ENCODE results near the gene MPPE1.

The MPPE1 gene

DNA sequence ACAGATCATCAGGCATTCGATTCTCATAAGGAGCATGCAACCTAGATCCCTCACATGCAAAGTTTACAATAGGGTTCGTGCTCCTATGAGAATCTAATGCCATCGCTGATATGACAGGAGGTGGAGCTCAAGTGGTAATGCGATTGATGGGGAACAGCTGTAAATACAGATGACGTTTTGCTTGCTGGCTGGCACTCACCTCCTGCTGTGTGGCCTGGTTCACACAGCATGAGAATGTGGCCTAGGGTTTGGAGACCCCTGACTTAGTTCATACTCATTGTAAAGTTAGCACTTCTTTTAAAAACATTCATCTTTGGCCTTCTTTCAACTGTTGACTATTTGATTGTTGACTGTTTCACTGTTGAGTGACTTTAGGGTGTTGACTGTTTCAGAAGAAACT is 65.6 kb downstream of the MPPE1 start:
- Histone ChIP-seq H3K9ac (ENCODE audit: low read length) (no peak overlapping the region), H3K36me3 (replicated peaks; ENCODE audit: insufficient read depth, low read length) (no peaks in the 10 kb centered on the region), H3K4me2 (ENCODE audit: low read depth, low read length) (no peak overlapping the region), H4K20me1 (ENCODE audit: insufficient read depth, low read length) (no peaks in the 10 kb centered on the region), H3K27me3 (replicated peaks; ENCODE audit: insufficient read depth, low read length) (no peaks in the 10 kb centered on the region), H3K4me3 (ENCODE audit: low read length) (no peak overlapping the region), H3F3A (ENCODE audit: insufficient read depth, low read length) (no peaks in the 10 kb centered on the region), H3K9me3 (replicated peaks; ENCODE audit: insufficient read depth, low read length) (no peaks in the 10 kb centered on the region), H2AFZ (ENCODE audit: low read length) (no peak overlapping the region), H3K9me2 (replicated peaks; ENCODE audit: insufficient read depth, low read length) (no peaks in the 10 kb centered on the region), H3K27ac (ENCODE audit: low read length) (no peak overlapping the region), H3K4me1 (ENCODE audit: low read length) (no peaks in the 10 kb centered on the region), H3K79me2 (ENCODE audit: low read length) (no peaks in the 10 kb centered on the region)
- no peak for TF ChIP-seq EZH2phosphoT487 (IDR thresholded peaks at IDR 0.05; ENCODE audit: low read length)
- no peak for TF ChIP-seq EZH2 (optimal IDR thresholded peaks at IDR 0.05; ENCODE audit: low read depth, low read length)
- TF ChIP-seq, protein P1, sequence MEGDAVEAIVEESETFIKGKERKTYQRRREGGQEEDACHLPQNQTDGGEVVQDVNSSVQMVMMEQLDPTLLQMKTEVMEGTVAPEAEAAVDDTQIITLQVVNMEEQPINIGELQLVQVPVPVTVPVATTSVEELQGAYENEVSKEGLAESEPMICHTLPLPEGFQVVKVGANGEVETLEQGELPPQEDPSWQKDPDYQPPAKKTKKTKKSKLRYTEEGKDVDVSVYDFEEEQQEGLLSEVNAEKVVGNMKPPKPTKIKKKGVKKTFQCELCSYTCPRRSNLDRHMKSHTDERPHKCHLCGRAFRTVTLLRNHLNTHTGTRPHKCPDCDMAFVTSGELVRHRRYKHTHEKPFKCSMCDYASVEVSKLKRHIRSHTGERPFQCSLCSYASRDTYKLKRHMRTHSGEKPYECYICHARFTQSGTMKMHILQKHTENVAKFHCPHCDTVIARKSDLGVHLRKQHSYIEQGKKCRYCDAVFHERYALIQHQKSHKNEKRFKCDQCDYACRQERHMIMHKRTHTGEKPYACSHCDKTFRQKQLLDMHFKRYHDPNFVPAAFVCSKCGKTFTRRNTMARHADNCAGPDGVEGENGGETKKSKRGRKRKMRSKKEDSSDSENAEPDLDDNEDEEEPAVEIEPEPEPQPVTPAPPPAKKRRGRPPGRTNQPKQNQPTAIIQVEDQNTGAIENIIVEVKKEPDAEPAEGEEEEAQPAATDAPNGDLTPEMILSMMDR (IDR thresholded peaks at IDR 0.05; ENCODE audit: low read length) = no peak
- DNase-seq = no peak

DNA sequence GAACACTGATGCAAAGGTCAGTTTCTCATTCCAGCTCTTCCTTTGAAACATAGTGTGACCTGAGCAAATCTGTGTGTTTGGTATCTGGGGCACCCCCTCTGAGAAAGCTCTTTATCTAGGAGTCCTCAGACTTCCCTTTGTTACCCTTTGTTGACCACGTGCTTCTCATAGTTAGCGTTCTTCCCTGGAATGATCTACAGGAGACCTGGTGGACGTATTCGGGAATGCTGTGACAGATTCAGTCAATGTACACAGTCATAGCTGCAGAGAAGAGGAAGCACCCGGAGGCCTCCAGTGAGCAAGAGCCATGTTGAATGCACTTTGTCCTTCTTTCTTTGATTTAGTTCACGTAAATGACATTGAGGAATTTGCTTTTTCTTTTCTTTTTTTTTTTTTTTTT is 67.6 kb downstream of the MPPE1 start:
- no peak for DNase-seq
- Histone ChIP-seq H3K36me3 (replicated peaks; ENCODE audit: insufficient read depth, low read length) (no peaks in the 10 kb centered on the region), H3K9ac (ENCODE audit: low read length) (no peak overlapping the region), H3K4me2 (ENCODE audit: low read depth, low read length) (no peak overlapping the region), H3K27ac (ENCODE audit: low read length) (no peak overlapping the region), H4K20me1 (ENCODE audit: insufficient read depth, low read length) (no peaks in the 10 kb centered on the region), H3K9me2 (replicated peaks; ENCODE audit: insufficient read depth, low read length) (no peaks in the 10 kb centered on the region), H3K79me2 (ENCODE audit: low read length) (no peaks in the 10 kb centered on the region), H3K27me3 (replicated peaks; ENCODE audit: insufficient read depth, low read length) (no peaks in the 10 kb centered on the region), H3K9me3 (replicated peaks; ENCODE audit: insufficient read depth, low read length) (no peaks in the 10 kb centered on the region), H2AFZ (ENCODE audit: low read length) (no peak overlapping the region), H3K4me1 (ENCODE audit: low read length) (no peaks in the 10 kb centered on the region), H3K4me3 (ENCODE audit: low read length) (no peak overlapping the region), H3F3A (ENCODE audit: insufficient read depth, low read length) (no peaks in the 10 kb centered on the region)
- TF ChIP-seq EZH2phosphoT487 (IDR thresholded peaks at IDR 0.05; ENCODE audit: low read length) (no peak), EZH2 (optimal IDR thresholded peaks at IDR 0.05; ENCODE audit: low read depth, low read length) (no peak)
- TF ChIP-seq, protein P1 (IDR thresholded peaks at IDR 0.05; ENCODE audit: low read length) = no peak

DNA sequence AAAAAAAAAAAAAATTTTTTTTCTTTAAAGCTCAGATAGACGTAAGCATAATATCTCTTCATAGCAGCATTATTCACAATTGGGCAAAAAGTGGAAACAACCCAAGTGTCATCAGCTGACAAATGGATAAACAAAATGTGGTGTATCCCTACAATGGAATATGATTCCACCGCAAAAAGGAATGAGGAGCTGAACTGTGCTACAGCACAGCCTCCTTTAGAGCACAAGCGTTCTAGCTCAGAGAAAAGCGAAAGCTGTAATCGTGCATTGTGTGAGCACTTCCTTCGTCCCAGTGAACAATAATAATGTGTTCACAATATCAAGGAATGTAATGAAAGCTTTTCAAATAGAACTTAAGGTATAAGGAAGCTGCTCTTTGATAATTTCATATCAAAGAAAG is 68.6 kb downstream of the MPPE1 start:
- Histone ChIP-seq H2AFZ (ENCODE audit: low read length) (no peak overlapping the region), H3K27me3 (replicated peaks; ENCODE audit: insufficient read depth, low read length) (no peaks in the 10 kb centered on the region), H3K4me3 (ENCODE audit: low read length) (no peak overlapping the region), H4K20me1 (ENCODE audit: insufficient read depth, low read length) (no peaks in the 10 kb centered on the region), H3F3A (ENCODE audit: insufficient read depth, low read length) (no peaks in the 10 kb centered on the region), H3K9me2 (replicated peaks; ENCODE audit: insufficient read depth, low read length) (no peaks in the 10 kb centered on the region), H3K27ac (ENCODE audit: low read length) (no peak overlapping the region), H3K4me2 (ENCODE audit: low read depth, low read length) (no peak overlapping the region), H3K79me2 (ENCODE audit: low read length) (no peaks in the 10 kb centered on the region), H3K9me3 (replicated peaks; ENCODE audit: insufficient read depth, low read length) (no peaks in the 10 kb centered on the region), H3K4me1 (ENCODE audit: low read length) (no peaks in the 10 kb centered on the region), H3K36me3 (replicated peaks; ENCODE audit: insufficient read depth, low read length) (no peaks in the 10 kb centered on the region), H3K9ac (ENCODE audit: low read length) (no peak overlapping the region)
- TF ChIP-seq, protein P1 (IDR thresholded peaks at IDR 0.05; ENCODE audit: low read length) = no peak
- no peak for TF ChIP-seq EZH2phosphoT487 (IDR thresholded peaks at IDR 0.05; ENCODE audit: low read length)
- TF ChIP-seq EZH2 (optimal IDR thresholded peaks at IDR 0.05; ENCODE audit: low read depth, low read length) = no peak
- no peak for DNase-seq
